Measurements from ENCODE around the gene PCDHA4.
"Not testable (repeated sequence)": the region's sequence is repeated elsewhere in the genome, so short reads cannot be mapped to it uniquely, and the experiment has no call there.

DNA sequence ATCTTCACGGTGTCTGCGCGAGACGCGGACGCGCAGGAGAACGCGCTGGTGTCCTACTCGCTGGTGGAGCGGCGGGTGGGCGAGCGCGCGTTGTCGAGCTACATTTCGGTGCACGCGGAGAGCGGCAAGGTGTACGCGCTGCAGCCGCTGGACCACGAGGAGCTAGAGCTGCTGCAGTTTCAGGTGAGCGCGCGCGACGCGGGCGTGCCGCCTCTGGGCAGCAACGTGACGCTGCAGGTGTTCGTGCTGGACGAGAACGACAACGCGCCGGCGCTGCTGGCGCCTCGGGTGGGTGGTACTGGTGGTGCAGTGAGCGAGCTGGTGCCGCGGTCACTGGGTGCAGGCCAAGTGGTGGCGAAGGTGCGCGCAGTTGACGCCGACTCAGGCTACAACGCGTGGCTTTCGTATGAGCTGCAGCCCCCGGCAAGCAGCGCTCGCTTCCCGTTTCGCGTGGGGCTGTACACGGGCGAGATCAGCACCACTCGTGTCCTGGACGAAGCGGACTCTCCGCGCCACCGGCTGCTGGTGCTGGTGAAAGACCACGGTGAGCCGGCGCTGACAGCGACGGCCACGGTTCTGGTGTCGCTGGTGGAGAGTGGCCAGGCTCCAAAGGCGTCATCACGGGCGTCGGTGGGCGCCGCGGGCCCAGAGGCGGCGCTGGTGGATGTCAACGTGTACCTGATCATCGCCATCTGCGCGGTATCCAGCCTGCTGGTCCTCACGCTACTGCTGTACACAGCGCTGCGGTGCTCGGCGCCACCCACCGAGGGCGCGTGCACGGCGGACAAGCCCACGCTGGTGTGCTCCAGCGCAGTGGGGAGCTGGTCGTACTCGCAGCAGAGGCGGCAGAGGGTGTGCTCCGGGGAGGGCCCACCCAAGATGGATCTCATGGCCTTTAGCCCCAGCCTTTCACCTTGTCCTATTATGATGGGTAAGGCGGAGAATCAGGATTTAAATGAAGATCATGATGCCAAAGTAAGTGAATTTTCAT, 22.9 kb downstream of the PCDHA4 start:
- TF ChIP-seq POLR2A (IDR thresholded peaks at IDR 0.05; ENCODE audit: low read depth, low read length); POLR2AphosphoS5 (IDR thresholded peaks at IDR 0.05; ENCODE audit: low read depth, low read length); TAF1 (IDR thresholded peaks at IDR 0.05; ENCODE audit: borderline replicate concordance, low read depth, low read length): not testable (repeated sequence)

All from GM12892 (cell line).